CD4-positive, alpha-beta T cell treated with Interleukin-6 for 4 hours (primary cell): Measurements from ENCODE around the gene TMED5.

ENCODE experiments used
- DNase-seq: peaks from one replicate; pipeline ENCODE4 v3.0.0-alpha.2; 2020; ENCODE audit warnings: mixed read lengths

Gene TMED5

DNA sequence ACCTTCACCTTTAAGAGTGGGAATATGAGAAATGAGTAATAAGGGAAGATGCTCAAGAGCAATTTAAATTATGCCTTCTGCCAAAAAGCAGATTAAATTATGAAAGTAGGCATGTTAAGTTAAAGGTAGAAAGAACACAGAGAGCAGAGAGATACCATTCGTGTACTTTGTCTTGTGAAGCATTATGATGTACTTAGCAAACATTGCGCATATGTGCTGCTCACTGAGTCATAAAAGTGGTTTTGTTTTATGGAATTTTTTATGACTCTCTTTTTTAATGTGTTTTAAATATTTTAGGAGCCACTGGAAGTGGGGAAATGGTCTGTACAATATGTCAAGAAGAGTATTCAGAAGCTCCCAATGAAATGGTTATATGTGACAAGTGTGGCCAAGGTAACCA lies 65.8 kb downstream of the TMED5 start:
- no peak for DNase-seq

DNA sequence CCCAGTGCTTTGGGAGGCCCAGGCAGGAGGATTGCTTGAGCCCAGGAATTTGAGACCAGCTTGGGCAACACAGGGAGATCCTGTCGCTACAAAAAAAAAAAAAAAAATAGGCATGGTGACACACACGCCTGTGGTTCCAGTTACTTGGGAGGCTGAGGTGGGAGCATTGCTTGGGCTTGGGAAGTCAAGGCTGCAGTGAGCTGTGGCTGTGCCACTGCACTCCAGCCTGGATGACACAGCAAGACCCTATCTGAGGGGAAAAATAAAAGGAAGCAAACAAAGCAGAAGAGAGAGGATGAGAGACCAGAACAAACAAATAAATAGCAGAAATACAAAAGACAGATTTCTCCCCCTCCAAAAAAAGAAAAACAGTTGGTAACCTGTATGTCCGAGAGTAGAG lies 67.1 kb downstream of the TMED5 start:
- DNase-seq: no peak

DNA sequence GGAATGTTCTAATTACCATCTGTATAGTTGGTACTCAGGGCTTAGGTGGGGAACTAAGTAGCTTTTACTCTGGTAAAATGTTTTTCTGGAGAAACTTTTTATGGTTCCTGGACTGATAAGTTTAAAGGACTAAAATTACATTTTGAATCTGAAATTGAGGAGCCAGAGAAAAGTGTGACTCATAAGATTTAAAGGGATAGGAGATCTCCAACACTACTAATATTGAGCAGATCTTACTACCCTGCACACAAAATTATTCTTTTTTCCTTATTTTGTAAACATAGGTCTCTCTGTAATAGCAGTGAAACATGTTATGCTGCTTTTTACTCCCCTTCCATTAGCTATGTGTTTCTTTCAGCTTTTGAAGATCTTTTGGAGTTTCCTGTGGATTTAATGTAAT lies 68.7 kb downstream of the TMED5 start:
- no peak for DNase-seq

DNA sequence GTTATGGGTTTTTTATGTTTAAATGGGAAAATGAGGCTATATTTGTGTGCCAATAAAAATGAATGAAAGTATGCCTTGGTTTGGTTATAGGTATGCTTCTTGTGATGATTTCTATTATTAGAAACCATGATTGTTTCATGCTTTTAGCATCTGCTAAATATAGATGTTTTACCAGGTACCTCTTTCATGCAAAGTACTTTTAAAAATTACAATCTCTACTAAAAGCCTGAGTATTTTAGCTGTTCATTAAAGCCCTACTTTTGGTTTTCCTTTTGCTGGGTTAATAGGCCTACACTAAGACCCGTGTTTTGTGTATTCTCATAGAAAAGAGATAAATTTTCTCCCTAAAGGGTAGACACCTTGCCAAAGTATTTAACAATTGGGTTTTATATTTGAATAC lies 69.1 kb downstream of the TMED5 start:
- DNase-seq: no peak

DNA sequence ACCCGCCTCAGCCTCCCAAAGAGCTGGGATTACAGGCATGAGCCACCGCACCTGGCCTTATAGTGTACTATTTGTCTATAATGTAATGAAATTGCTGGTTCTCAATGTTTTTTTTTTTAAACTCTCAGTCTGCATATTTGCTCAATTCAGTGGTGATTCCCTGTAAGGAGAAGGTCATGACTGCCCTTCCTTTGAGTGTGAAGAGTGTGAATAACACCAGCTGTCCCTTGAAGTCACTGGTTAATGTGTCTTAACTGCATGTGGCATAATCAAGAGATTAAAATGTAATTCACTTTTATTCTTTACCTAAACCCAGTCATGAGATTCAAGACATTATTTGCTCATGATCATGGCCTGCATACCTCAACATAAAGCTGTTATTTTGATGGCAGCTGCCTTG lies 70.6 kb downstream of the TMED5 start:
- no peak for DNase-seq

DNA sequence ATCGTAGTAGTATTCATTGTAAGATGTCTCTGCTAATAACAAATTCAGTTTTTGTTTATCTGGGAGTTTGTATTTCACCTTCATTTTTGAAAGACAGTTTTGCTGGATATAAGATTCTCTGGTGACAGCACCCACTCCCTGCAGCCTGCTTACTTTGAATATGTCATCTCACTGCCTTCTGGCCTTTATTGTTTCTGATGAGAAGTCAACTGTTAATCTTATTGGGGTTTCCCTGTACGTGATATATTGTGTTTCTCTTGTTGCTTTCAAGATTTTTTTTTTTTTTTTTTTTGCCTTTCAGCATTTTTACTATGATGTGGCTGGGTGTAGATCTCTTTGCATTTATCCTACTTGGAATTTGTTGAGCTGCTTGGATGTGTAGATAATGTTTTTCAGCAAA lies 71.9 kb downstream of the TMED5 start:
- DNase-seq: no peak

DNA sequence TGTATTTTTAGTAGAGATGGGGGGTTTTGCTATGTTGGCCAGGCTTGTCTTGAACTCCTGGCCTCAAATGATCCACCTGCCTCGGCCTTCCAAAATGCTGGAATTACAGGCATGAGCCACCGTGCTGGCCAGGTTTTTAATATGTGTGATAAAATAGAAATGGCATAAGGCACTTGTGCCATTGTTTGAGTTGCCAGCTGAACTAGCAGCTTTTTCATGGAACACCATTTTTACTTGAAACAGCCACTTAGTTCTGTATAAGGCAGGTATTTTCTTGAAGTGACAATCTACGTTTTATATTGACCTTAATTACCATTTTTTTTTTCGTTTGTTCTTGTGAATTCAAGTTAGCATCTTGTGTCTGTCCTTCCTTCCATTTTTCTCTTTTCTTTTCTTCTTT lies 72.8 kb downstream of the TMED5 start:
- no peak for DNase-seq

DNA sequence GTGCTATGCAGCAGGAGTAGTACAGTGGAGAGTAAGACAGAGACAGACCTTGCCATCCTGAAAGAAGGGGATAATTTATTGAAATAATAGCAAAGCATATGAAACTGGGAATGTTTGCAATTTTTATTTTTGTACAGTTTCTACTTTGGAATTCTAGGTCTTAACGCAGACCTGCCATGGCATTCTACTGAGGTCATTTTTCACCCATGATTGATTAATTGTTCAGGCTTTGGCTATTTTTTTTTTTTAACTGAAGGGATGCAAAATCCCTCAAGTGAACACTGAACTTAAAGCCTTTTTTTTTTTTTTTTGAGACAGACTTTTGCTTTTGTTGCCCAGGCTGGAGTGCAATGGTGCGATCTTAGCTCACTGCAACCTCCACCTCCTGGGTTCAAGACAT lies 74.0 kb downstream of the TMED5 start:
- no peak for DNase-seq

DNA sequence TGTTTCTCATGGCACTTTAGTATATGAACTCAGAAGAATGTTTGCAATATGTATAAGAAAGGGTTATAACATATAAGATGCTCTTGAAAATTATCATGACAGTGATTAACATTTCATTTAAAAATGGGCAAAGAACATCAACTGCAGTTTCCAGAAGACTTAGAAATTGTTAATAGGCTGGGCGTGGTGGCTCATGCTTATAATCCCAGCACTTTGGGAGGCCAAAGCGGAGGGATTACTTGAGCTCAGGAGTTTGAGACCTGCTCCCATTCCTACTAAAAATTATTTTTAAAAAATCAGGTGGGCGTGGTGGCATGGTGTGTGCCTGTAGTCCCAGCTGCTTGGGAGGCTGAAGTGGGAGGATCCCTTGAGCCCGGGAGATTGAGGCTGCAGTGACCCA lies 78.1 kb downstream of the TMED5 start:
- DNase-seq: no peak
